Glomerular endothelial cell (primary cell): Measurements from ENCODE around the gene GFOD1. TPM values are rescaled to one million over a fixed set of nuclear protein-coding genes. Genes with fewer than 3 reads are reported as not detected.
"Not testable (repeated sequence)": the region's sequence is repeated elsewhere in the genome, so short reads cannot be mapped to it uniquely, and the experiment has no call there.

ENCODE experiments used
- DNase-seq: peaks from one replicate; pipeline ENCODE4 v3.0.0-alpha.2; 2011; ENCODE audit warnings: low read depth, low spot score; ENCODE audit errors: extremely low read depth
- total RNA-seq: library from RNA; depleted of rRNA; stranded (reverse); fragments of >200 nt; gene quantifications from 2 replicates; pipeline ENCODE4 v1.2.3, GENCODE V29; 2015

The GFOD1 gene
- total RNA-seq, 1 donor from 2014 or later: 34.3 TPM

DNA sequence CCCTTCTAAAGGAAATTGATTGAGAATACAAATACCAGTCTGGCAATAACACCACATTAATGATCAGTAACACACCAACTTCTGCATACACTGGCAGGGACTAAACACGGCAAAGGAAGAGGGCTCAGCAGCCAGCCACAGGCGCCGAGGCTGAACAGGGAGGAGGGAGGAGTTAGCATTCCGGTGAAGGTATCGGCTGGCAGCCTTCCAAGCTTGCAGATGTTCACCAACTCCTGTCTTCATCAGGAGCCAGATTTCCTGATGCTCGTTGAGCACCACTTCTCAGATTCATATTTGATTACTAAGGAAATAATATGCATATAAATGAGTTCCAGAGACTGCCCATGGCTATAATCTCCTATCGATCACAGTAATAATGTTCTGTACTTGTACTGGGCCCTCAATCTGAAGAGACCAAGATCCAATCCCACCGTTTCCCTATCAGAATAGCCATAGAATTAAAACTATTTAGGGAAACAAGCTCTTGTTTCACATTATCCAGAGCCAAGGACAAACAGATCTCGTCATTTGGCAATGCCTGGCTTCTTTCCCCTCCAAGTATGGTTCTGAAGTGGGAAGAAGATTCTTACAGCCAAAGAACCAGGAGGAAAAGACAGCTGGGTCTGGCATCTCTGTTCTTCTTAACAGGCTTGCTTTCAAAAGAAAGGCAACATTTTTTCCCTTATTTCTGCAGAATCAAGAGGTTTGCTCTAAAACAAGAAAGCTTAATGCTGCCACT is 42.2 kb downstream of the GFOD1 start:
- no peak for DNase-seq

DNA sequence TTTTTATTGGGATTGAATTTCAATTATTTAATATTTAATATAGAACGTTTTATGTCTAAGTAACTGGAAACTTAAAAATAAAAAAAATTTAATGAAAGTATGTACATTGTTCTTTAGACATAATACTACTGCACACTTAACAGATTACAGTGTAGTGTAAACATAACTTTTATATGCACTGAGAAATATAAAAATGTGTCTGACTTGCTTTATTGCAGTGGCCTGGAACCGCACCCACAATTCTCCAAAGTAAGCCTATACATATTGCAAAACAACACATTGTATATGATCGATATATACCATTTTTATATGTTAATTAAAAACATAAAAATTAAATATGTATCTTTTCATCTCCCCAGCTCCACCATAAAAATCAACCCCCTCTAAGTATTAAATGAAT is 42.8 kb downstream of the GFOD1 start:
- DNase-seq: no peak

DNA sequence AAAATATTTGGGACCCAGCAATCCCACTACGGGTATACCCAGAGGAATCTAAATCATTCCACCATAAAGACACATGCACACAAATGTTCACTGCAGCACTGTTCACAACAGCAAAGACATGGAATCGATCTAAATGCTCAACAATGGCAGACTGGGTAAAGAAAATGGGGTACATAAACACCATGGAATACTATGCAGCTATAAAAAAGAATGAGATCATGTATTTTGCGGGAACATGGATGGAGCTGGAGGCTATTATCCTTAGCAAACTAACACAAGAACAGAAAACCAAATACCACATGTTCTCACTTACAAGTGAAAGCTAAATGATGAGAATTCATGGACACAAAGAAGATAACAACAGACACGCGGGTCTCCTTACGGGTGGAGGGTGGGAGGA is 43.4 kb downstream of the GFOD1 start:
- not testable (repeated sequence) for DNase-seq

- no peak for DNase-seq
Measured at GRCh38 chr6:13441778-13442177, 45.6 kb downstream of the GFOD1 start.

DNA sequence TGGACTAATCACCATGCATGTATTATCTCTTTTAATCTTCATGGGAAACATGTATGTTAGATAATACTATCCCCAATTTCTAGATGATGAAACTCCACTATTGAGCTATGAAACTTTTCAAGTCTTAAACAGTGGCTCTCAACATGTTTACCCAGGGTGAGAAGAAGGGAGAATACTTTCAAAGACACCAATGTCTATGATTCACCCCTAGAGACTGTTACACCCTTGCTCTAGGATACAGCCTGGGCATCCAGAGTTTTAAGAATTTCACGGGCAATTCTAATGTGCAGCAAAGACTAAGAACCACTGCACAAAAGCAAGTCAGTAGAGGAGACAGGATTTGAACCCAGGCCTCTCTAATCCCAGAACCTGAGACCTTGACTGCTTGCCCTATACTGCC is 47.8 kb downstream of the GFOD1 start:
- no peak for DNase-seq

GRCh38 chr6:13438126-13438525 is 49.3 kb downstream of the GFOD1 start:
- no peak for DNase-seq

DNA sequence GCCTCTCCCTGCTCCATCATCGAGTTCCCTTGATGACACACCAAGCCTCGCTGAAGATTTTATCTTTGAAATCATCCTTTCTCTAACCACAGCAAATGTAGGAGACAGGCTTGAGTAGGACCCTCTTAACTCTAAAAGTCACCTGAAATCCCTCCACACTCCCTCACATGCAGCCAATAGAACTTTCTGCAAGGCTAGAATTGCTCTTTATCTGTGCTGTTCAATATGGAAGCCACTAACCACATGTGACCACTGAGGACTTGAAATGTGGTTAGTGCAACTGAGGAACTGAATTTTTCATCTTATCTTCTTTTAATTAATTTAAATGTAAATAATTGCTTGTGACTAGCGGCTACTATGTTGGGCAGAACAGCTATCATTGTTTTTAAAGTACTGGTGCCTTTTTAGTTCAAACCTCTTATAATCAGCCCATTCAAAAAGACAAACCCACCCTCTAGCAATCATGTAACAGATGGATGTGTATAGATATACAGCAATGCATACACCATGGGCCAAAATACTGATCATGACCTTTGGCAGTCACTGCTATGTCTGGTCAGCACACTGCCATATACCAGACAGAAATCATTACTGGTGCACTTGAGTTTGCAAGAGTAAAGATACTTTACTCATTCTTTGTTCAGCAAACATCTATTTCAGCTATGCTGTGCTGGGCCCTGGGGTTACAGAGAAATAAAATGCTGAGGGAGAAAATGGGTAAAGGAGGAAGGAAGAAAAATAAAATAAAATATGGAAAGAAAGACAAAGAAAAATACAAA is 50.0 kb downstream of the GFOD1 start:
- no peak for DNase-seq

GRCh38 chr6:13436399-13437217 is 50.8 kb downstream of the GFOD1 start:
- DNase-seq: no peak

DNA sequence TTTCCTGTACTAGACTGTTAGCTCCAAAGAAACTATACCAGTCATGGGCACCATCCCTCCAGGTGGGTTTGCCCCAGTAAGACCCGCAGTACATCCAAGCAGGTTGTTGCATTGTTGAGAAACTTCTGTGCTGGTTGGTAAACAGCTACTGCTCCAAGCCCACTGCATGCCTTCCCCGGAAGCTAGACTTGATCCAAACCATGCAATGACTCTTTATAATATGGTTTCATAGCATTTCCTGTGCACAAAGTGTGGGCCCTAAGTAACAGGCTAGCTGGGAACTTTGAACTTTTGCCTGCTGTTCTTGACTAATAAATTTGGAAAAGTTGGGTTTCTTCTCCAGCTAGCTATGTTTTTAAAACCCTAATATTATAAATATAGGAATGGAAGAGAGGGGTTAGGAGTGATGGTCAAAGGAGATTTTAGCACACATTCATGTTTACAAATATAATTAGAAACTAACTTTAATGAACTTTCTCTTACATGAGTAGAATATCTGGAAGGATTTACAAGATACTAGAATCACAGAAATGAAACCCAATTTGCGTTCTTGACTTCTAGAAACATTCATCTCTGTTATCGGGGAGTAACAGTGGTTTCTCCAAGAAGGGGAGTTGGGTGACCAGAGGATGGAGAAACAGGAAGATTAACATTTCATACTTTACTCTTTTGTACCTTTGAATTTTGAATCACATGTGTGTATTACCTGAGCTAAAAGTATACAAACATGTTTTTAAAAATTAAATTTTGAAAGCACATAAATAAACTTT is 51.7 kb downstream of the GFOD1 start:
- no peak for DNase-seq

DNA sequence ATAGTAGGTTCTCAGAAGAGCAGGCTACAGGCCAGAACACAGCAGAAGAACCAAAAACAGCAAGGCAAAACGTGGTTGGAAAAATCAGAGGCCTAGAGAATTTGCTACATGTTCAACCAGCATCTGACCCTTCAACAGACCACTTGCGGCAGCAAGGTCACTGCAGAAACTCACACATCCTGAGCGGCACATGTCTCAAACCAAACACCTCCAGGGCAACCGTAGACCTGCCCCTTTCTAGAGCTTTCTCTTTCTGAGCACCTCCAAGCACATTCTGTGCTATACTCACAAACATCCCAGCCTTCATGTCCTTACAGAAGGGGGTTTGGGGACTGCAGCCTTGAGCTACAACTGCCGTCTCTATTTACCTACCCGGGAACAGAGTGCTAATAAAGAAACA is 52.6 kb downstream of the GFOD1 start:
- no peak for DNase-seq

GRCh38 chr6:13434135-13434775 is 53.1 kb downstream of the GFOD1 start:
- DNase-seq: not testable (repeated sequence)

DNA sequence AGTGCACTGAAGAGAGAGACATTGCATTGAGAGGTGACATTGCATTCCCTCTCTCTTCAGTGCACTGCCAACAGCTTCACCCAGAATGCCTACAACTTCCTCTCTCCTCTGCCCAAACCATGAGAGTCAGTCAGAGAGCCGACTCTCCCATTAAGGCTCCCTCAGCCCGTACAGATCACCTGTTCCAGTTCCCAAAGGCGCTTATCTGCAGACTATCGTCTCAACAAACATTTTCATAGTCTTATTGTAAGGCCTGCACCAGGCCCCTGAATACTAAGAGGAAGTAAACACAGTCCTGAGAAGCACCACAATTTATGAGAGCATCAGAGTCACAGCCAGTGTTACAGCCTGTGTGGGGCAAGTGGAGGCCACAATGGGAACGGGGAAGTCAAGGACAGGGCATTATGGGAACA is 53.7 kb downstream of the GFOD1 start:
- DNase-seq: no peak

DNA sequence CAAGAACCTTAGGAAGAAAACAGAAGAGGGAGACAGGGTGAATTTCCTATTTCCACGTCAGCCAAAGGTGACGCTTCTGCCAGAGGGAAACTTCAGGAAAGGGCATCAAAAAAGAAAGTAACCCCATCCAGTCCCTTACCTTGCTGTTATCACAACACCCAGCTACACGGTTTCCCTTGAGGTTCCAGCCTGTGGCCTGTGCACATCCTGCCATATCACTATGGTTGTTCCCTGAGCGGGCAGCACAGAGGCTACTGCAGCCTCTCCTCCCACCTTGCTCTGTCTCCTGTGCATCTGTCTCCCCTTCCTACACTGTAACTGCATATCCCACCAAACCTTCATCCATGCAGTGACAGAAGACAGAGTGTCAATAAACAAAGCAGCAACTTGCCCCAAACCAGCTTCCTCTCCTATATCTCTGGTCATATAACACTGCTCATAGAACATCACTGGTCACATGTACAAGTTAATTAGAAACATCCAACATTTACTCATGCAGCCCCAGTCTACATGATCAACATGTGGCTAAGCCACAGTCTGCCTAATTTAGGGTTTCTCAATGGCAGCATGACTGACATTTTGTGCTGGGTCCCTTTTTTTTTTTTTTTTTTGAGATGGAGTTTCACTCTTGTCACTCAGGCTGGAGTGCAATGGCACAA is 54.7 kb downstream of the GFOD1 start:
- DNase-seq: no peak

DNA sequence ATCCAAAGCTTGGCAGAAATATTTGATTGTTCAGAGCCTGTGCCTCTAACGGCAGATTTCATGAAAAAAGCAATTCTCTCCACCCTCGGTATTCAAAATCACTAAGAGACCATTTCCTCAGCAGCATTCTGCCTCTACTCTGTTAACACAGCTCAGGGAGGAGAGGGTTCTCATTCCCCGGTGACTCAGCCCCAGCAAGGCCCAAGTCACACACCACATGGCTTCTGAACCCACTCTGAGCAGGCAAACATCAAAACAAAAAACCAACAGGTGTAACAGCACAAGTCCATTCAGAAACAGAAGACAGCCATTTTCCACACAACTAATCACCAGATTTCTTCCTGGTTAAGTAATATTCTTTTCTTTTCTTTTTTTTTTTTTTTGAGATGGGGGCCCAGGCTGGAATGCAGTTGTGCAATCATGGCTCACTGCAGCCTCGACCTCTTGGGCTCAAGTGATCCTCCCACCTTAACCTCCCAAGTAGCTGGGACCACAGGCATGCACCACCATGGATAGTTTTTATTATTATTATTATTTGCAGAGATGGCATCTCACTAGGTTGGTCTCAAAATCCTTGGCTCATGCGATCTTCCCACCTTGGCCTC is 55.4 kb downstream of the GFOD1 start:
- DNase-seq: no peak

DNA sequence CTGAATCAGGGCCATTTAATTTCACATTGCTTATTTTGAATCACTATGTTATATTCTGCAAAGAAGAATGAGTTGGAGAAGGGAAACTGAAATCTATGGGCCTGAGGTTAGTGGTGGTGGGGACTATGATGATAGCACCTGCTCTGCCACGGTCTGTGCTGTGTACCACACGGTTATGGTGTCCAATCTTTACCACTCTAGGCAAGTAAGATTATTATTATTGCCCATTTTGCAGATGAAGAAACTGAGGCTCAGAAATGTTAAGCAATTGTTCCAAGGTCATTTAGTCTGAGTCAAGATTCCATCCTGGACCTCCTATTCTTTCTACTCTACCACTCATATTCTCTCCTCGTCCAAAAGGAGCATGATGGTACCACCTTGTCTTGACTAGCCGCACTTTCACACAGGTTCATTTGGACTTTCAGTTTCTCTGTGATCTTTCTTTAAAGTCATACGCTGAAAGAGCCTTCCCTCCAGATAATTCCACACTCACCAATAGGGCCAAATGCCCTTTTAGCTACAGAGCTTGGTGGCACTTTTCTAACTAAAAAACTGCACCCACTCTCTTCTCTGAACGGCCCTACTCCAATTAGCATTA is 56.2 kb downstream of the GFOD1 start:
- no peak for DNase-seq

DNA sequence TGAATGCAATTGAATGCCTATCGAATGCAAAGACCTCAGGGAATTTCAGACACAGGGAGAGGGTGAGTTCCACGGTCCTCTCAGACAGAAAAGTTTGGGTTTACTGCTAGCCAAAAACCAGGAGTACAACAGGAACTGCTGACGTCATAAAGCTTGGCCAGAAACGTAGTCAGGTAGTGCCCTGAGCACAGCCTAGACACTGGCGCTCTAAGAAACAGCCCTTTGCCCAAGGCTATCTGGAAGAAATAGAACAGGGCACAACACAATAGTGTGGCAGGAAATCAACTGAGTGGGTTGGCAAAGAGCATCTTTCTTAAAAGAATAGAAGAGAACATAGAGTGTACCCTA is 58.0 kb downstream of the GFOD1 start:
- no peak for DNase-seq

- no peak for DNase-seq
Measured at GRCh38 chr6:13428583-13429405, 58.6 kb downstream of the GFOD1 start.
